KMS-11 (cell line): Measurements from ENCODE around the gene SEMA3G.
A peak's percentile ranks its signal among the peaks of the same experiment; 100 is the strongest.

Experiments used
- H2AFZ ChIP-seq: fragments of 200-600 bp; sonication (generic); 2 replicates; pipeline ENCODE4 v1.6.1; 2016; ENCODE audit warnings: antibody characterized with exemption, mixed run types, low read depth
- H3K27ac ChIP-seq: fragments of 200-600 bp; sonication (generic); 2 replicates; pipeline ENCODE4 v1.6.1; 2016; ENCODE audit warnings: mild to moderate bottlenecking, mixed run types
- H3K27me3 ChIP-seq: fragments of 200-600 bp; sonication (generic); 2 replicates; pipeline ENCODE4 v1.6.1; 2017; ENCODE audit warnings: mild to moderate bottlenecking, low read depth, mixed run types, moderate library complexity; ENCODE audit not compliant: insufficient read depth
- H3K36me3 ChIP-seq: fragments of 200-600 bp; sonication (generic); 2 replicates; pipeline ENCODE4 v1.6.1; 2017; ENCODE audit warnings: mild to moderate bottlenecking, mixed run types; ENCODE audit not compliant: insufficient read depth
- H3K4me1 ChIP-seq: fragments of 200-600 bp; sonication (generic); 2 replicates; pipeline ENCODE4 v1.6.1; 2016; ENCODE audit warnings: mild to moderate bottlenecking, low read depth, mixed run types; ENCODE audit not compliant: poor library complexity, severe bottlenecking
- H3K4me2 ChIP-seq: fragments of 200-600 bp; sonication (generic); 2 replicates; pipeline ENCODE4 v1.7.0; 2016; ENCODE audit warnings: mild to moderate bottlenecking, mixed run types
- H3K4me3 ChIP-seq: fragments of 200-600 bp; sonication (generic); IDR thresholded peaks from 2 replicates; pipeline ENCODE4 v1.6.1; 2017; ENCODE audit warnings: low read depth, low read length, mixed read lengths; ENCODE audit not compliant: insufficient read depth
- H3K79me2 ChIP-seq: fragments of 200-600 bp; sonication (generic); 2 replicates; pipeline ENCODE4 v1.6.1; 2016; ENCODE audit warnings: low read depth, mixed run types; ENCODE audit not compliant: insufficient read depth
- H3K9ac ChIP-seq: fragments of 200-600 bp; sonication (generic); 2 replicates; pipeline ENCODE4 v1.6.1; 2016; ENCODE audit warnings: mild to moderate bottlenecking, mixed run types
- H4K20me1 ChIP-seq: fragments of 200-600 bp; sonication (generic); 2 replicates; pipeline ENCODE4 v1.6.1; 2016; ENCODE audit warnings: mild to moderate bottlenecking, mixed run types; ENCODE audit not compliant: insufficient read depth
- TF ChIP-seq, protein P1 (sequence below): fragments of 200-600 bp; sonication (generic); conservative IDR thresholded peaks from 2 replicates; pipeline ENCODE4 v1.6.1; 2017; ENCODE audit warnings: low read depth, mild to moderate bottlenecking, antibody characterized with exemption, low read length, moderate library complexity, mixed read lengths

SEMA3G gene

GRCh38 chr3:52429031-52429430 lies 15.9 kb downstream of the SEMA3G start:
- no peaks in the 10 kb centered on the region for H4K20me1 ChIP-seq
- no peak overlapping the region for H3K9ac ChIP-seq
- no peak overlapping the region for H3K4me3 ChIP-seq
- no peak overlapping the region for H3K27ac ChIP-seq
- TF ChIP-seq, protein P1, sequence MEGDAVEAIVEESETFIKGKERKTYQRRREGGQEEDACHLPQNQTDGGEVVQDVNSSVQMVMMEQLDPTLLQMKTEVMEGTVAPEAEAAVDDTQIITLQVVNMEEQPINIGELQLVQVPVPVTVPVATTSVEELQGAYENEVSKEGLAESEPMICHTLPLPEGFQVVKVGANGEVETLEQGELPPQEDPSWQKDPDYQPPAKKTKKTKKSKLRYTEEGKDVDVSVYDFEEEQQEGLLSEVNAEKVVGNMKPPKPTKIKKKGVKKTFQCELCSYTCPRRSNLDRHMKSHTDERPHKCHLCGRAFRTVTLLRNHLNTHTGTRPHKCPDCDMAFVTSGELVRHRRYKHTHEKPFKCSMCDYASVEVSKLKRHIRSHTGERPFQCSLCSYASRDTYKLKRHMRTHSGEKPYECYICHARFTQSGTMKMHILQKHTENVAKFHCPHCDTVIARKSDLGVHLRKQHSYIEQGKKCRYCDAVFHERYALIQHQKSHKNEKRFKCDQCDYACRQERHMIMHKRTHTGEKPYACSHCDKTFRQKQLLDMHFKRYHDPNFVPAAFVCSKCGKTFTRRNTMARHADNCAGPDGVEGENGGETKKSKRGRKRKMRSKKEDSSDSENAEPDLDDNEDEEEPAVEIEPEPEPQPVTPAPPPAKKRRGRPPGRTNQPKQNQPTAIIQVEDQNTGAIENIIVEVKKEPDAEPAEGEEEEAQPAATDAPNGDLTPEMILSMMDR = no peak
- H3K36me3 ChIP-seq = no peaks in the 10 kb centered on the region
- H3K27me3 ChIP-seq = no peaks in the 10 kb centered on the region
- no peak overlapping the region for H2AFZ ChIP-seq
- H3K4me1 ChIP-seq = no peaks in the 10 kb centered on the region
- no peak overlapping the region for H3K4me2 ChIP-seq
- no peaks in the 10 kb centered on the region for H3K79me2 ChIP-seq

GRCh38 chr3:52428151-52429005 lies 16.5 kb downstream of the SEMA3G start:
- no peaks in the 10 kb centered on the region for H3K27me3 ChIP-seq
- no peak overlapping the region for H3K4me3 ChIP-seq
- no peaks in the 10 kb centered on the region for H3K4me1 ChIP-seq
- no peak overlapping the region for H2AFZ ChIP-seq
- TF ChIP-seq, protein P1 = peak; percentile 67
- no peak overlapping the region for H3K27ac ChIP-seq
- no peak overlapping the region for H3K9ac ChIP-seq
- no peaks in the 10 kb centered on the region for H3K79me2 ChIP-seq
- H3K36me3 ChIP-seq = no peaks in the 10 kb centered on the region
- H4K20me1 ChIP-seq = no peaks in the 10 kb centered on the region
- no peak overlapping the region for H3K4me2 ChIP-seq

DNA sequence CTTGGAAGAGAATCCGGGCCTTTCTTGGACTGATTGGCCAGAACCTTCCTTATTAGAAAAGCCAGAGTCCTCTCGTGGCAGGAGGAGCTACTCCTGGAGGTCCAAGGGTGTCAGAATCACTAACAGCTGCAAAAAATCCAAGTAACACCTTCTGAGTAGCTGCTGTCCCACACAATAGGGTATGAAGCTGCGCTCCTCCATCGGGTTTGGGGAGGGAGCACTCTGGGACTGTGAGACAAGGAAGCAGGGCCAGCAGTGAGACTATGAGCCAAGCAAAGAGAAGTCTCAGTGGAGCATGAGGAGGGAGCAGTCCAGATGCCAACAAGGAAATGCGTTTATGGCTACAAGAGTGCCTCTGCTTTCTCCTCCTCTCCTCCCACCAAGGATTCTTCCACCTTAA lies 21.7 kb downstream of the SEMA3G start:
- no peaks in the 10 kb centered on the region for H3K27me3 ChIP-seq
- no peak overlapping the region for H2AFZ ChIP-seq
- TF ChIP-seq, protein P1 = no peak
- no peak overlapping the region for H3K9ac ChIP-seq
- H3K4me1 ChIP-seq = no peaks in the 10 kb centered on the region
- no peak overlapping the region for H3K4me2 ChIP-seq
- no peaks in the 10 kb centered on the region for H3K79me2 ChIP-seq
- no peak overlapping the region for H3K27ac ChIP-seq
- no peaks in the 10 kb centered on the region for H3K36me3 ChIP-seq
- no peaks in the 10 kb centered on the region for H4K20me1 ChIP-seq
- H3K4me3 ChIP-seq = no peak overlapping the region

DNA sequence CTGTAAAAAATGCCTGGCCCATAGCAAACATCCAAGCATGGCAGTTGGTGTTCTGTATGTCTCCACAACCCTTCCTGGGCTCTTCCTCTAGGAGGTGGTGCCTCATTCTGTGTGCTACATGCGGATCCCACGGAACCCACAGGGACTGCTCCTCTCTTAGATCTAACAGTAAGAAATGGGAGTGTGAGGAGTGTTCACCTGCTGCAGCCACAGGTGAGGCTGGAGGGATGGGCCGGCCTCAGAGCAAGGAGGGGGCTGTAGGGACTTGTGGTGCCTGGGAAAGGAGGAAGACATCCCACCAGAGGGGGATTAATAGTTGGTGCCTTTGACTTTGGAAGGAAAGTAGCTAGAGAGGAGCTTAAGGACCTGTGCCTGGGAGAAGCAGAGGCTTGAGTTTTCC lies 22.2 kb downstream of the SEMA3G start:
- Histone ChIP-seq H3K4me1 (no peaks in the 10 kb centered on the region), H3K79me2 (no peaks in the 10 kb centered on the region), H3K4me3 (no peak overlapping the region), H3K27me3 (no peaks in the 10 kb centered on the region), H3K36me3 (no peaks in the 10 kb centered on the region), H3K4me2 (no peak overlapping the region), H3K27ac (no peak overlapping the region), H3K9ac (no peak overlapping the region), H4K20me1 (no peaks in the 10 kb centered on the region), H2AFZ (no peak overlapping the region)
- TF ChIP-seq, protein P1 = no peak
